K562 (cell line): ENCODE results near the gene ZBTB9. TPM values are rescaled to one million over a fixed set of nuclear protein-coding genes. Genes with fewer than 3 reads are reported as not detected.

Experiments
- ATF3 ChIP-seq, 2 experiments: fragments of 450-650 bp in 1 of 2; sonication (generic) in 1 of 2; formaldehyde crosslinking in 1 of 2; IDR thresholded peaks in 1 of 2; conservative IDR thresholded peaks in 1 of 2; 2 replicates each; pipeline versions ENCODE4 v1.6.1 to v1.8.1; 2016 to 2023; ENCODE audit warnings: mild to moderate bottlenecking in 2 of 2, moderate library complexity in 2 of 2, inconsistent platforms in 1 of 2, missing genetic modification reagents in 1 of 2
- BHLHE40 ChIP-seq: IDR thresholded peaks from 2 replicates; pipeline ENCODE4 v1.6.1; 2011; ENCODE audit warnings: low read length, improper control_type of control experiment
- C11orf30 ChIP-seq: fragments of 450-650 bp; IDR thresholded peaks from 2 replicates; pipeline ENCODE4 v1.6.1; 2016; ENCODE audit warnings: low read depth, mild to moderate bottlenecking
- DLX4 ChIP-seq: fragments of 250-450 bp; sonication (Bioruptor Pico); IDR thresholded peaks from 2 replicates; pipeline ENCODE4 v1.6.1; 2021; ENCODE audit warnings: mild to moderate bottlenecking
- HDAC1 ChIP-seq, 2 experiments: fragments of 450-650 bp; IDR thresholded peaks; 2 replicates each; pipeline ENCODE4 v1.6.1; 2016 to 2017; ENCODE audit warnings: inconsistent platforms in 1 of 2, mild to moderate bottlenecking in 1 of 2, moderate library complexity in 1 of 2
- HLTF ChIP-seq: fragments of 450-650 bp; IDR thresholded peaks from 2 replicates; pipeline ENCODE4 v1.6.1; 2016
- MLLT1 ChIP-seq, 2 experiments: fragments of 450-650 bp; IDR thresholded peaks; 2 replicates each; pipeline ENCODE4 v1.6.1; 2016
- NCOA2 ChIP-seq, 2 experiments: fragments of 450-650 bp; IDR thresholded peaks; 2 replicates each; pipeline ENCODE4 v1.6.1; 2018; ENCODE audit warnings: mild to moderate bottlenecking in 2 of 2, moderate library complexity in 1 of 2; ENCODE audit not compliant: partially characterized antibody in 2 of 2
- NKRF ChIP-seq: fragments of 450-650 bp; IDR thresholded peaks from 2 replicates; pipeline ENCODE4 v1.6.1; 2016; ENCODE audit warnings: borderline replicate concordance
- PHB2 ChIP-seq: fragments of 450-650 bp; IDR thresholded peaks from 2 replicates; pipeline ENCODE4 v1.6.1; 2017; ENCODE audit warnings: low read depth
- PYGO2 ChIP-seq: fragments of 450-650 bp; IDR thresholded peaks from 2 replicates; pipeline ENCODE4 v1.6.1; 2016; ENCODE audit warnings: mild to moderate bottlenecking, missing genetic modification characterization, moderate library complexity, missing compliant biosample characterization
- RBM17 ChIP-seq: fragments of 200-400 bp; formaldehyde crosslinking; IDR thresholded peaks from 2 replicates; pipeline ENCODE4 v1.6.1; 2017; ENCODE audit warnings: low read depth, mild to moderate bottlenecking, low read length, borderline replicate concordance
- SREBF2 ChIP-seq: sonication (generic); formaldehyde crosslinking; IDR thresholded peaks from 2 replicates; pipeline ENCODE4 v1.4.0; 2020; ENCODE audit warnings: mild to moderate bottlenecking, missing genetic modification reagents
- ZNF143 ChIP-seq: sonication (generic); formaldehyde crosslinking; IDR thresholded peaks from 2 replicates; pipeline ENCODE4 v1.9.0; 2022; ENCODE audit warnings: mild to moderate bottlenecking, missing genetic modification reagents
- polyA plus RNA-seq, 8 experiments: library from polyadenylated mRNA; depleted of rRNA in 4 of 8; stranded (reverse) in 5 of 8; unstranded in 3 of 8; fragments of >200 nt; fragmentation: Nextera tagmentation in 2 of 8; fragmentation: Illumina TruSeq in 1 of 8; extraction: Ambion mirVana in 2 of 8; extraction: Trizol in 1 of 8; gene quantifications; 2 replicates each; pipeline versions ENCODE4 v1.2.1 to v1.2.3, GENCODE V29; 2011 to 2014; ENCODE audit warnings: inconsistent platforms in 1 of 8, missing spikeins in 1 of 8
- total RNA-seq, 7 experiments: library from RNA; depleted of rRNA in 6 of 7; stranded (reverse); fragments of >200 nt in 6 of 7; fragmentation: Illumina TruSeq in 2 of 7; extraction: Trizol in 2 of 7; gene quantifications; 2 replicates each; pipeline versions ENCODE4 v1.2.1 to v1.2.3, GENCODE V29; 2011 to 2021; ENCODE audit warnings: low replicate concordance in 1 of 7

ZBTB9 gene
- total and polyA plus RNA-seq, 9 of the 15 experiments (the other 6 are each of a cell fraction or from before 2014, with no cell fraction given): 1.9 to 19.5 (median 10.4) TPM

- no peak for TF ChIP-seq RBM17
- TF ChIP-seq C11orf30: no peak
- TF ChIP-seq MLLT1 (IDR thresholded peaks at IDR 0.05): peak; percentile 79 to 80; a peak in 1 of 4 replicates
- TF ChIP-seq HDAC1 (IDR thresholded peaks at IDR 0.05): peak in 1 of 2 experiments; percentile 55; a peak in 2 of 4 replicates
- TF ChIP-seq PHB2: peak; percentile 51; the same call in 1 of the 2 replicates
- no peak for TF ChIP-seq DLX4 (CRISPR knock-in tag)
- TF ChIP-seq NKRF: peak; percentile 56; the same call in 1 of the 2 replicates
- peak; percentile 45; the same call in 1 of the 2 replicates for TF ChIP-seq ATF3 (IDR thresholded peaks at IDR 0.05)
- no peak for TF ChIP-seq ATF3 (CRISPR knock-in tag; conservative IDR thresholded peaks at IDR 0.05)
- 0 out of 2 replicates have a peak, but pooled peaks have one; percentile 8 for TF ChIP-seq BHLHE40
- peak; percentile 84 for TF ChIP-seq HLTF
- no peak for TF ChIP-seq ZNF143
- TF ChIP-seq PYGO2 (tag): no peak
- no peak for TF ChIP-seq NCOA2 (IDR thresholded peaks at IDR 0.05; ENCODE audit: partially characterized antibody in 2 of 2)
- 0 out of 2 replicates have a peak, but pooled peaks have one; percentile 0 for TF ChIP-seq SREBF2 (CRISPR knock-in tag)
Measured at GRCh38 chr6:33439956-33440648, 14.3 kb upstream of the ZBTB9 start (continued).
